HepG2 (cell line): ENCODE data around the gene MB21D2. TPM values are rescaled to one million over a fixed set of nuclear protein-coding genes. Genes with fewer than 3 reads are reported as not detected.
A peak's percentile ranks its signal among the peaks of the same experiment; 100 is the strongest.

Experiments used
- CBX2 ChIP-seq, 2 experiments: fragments of 200-600 bp in 1 of 2; sonication (generic); formaldehyde crosslinking in 1 of 2; IDR thresholded peaks; 2 replicates each; pipeline versions ENCODE4 v1.7.0 to v1.8.1; 2018 to 2022; ENCODE audit warnings: low read depth in 2 of 2, low read length in 1 of 2, mild to moderate bottlenecking in 1 of 2, missing genetic modification reagents in 1 of 2
- CHD4 ChIP-seq: fragments of 200-600 bp; sonication (generic); IDR thresholded peaks from 2 replicates; pipeline ENCODE4 v1.7.0; 2017; ENCODE audit warnings: mild to moderate bottlenecking, low read length, borderline replicate concordance
- CTCF ChIP-seq: sonication (generic); formaldehyde crosslinking; IDR thresholded peaks from 2 replicates; pipeline ENCODE4 v1.5.0; 2020; ENCODE audit warnings: mild to moderate bottlenecking, missing genetic modification reagents, moderate library complexity
- DZIP1 ChIP-seq: sonication (generic); formaldehyde crosslinking; IDR thresholded peaks from 2 replicates; pipeline ENCODE4 v1.5.0; 2020; ENCODE audit warnings: mild to moderate bottlenecking, missing genetic modification reagents
- HMG20A ChIP-seq: IDR thresholded peaks from 2 replicates; pipeline ENCODE4 v1.6.1; 2016; ENCODE audit warnings: borderline replicate concordance
- HOXA3 ChIP-seq: sonication (generic); formaldehyde crosslinking; IDR thresholded peaks from 2 replicates; pipeline ENCODE4 v1.5.0; 2020; ENCODE audit warnings: missing genetic modification reagents
- KDM2A ChIP-seq: sonication (generic); formaldehyde crosslinking; IDR thresholded peaks from 2 replicates; pipeline ENCODE4 v1.4.0; 2020; ENCODE audit warnings: low read depth, missing genetic modification reagents, borderline replicate concordance
- KLF13 ChIP-seq: sonication (generic); formaldehyde crosslinking; IDR thresholded peaks from 2 replicates; pipeline ENCODE4 v1.4.0; 2020; ENCODE audit warnings: mild to moderate bottlenecking, missing genetic modification reagents
- NFKBIZ ChIP-seq: IDR thresholded peaks from 2 replicates; pipeline ENCODE4 v1.6.1; 2018; ENCODE audit warnings: missing genetic modification reagents, missing compliant biosample characterization
- PCBP1 ChIP-seq: fragments of 200-400 bp; formaldehyde crosslinking; IDR thresholded peaks from 2 replicates; pipeline ENCODE4 v1.6.1; 2017; ENCODE audit warnings: mild to moderate bottlenecking, low read depth, low read length, borderline replicate concordance
- SSRP1 ChIP-seq: IDR thresholded peaks from 2 replicates; pipeline ENCODE4 v1.6.1; 2016; ENCODE audit warnings: control low read depth
- SYNCRIP ChIP-seq: fragments of 200-400 bp; formaldehyde crosslinking; IDR thresholded peaks from 2 replicates; pipeline ENCODE4 v1.6.1; 2018; ENCODE audit warnings: mild to moderate bottlenecking, low read depth, low read length; ENCODE audit not compliant: insufficient read depth
- TBX2 ChIP-seq: sonication (generic); formaldehyde crosslinking; IDR thresholded peaks from 2 replicates; pipeline ENCODE4 v1.5.0; 2020; ENCODE audit warnings: missing genetic modification reagents, mild to moderate bottlenecking, borderline replicate concordance
- ZFP1 ChIP-seq: IDR thresholded peaks from 2 replicates; pipeline ENCODE4 v1.6.1; 2016
- ZNF263 ChIP-seq: sonication (generic); formaldehyde crosslinking; IDR thresholded peaks from 2 replicates; pipeline ENCODE4 v1.4.0; 2020; ENCODE audit warnings: missing genetic modification reagents
- ZNF75D ChIP-seq: sonication (generic); formaldehyde crosslinking; IDR thresholded peaks from 2 replicates; pipeline ENCODE4 v1.8.1; 2023; ENCODE audit warnings: missing genetic modification reagents, mild to moderate bottlenecking, borderline replicate concordance
- ZSCAN9 ChIP-seq: IDR thresholded peaks from 2 replicates; pipeline ENCODE4 v1.6.1; 2016; ENCODE audit warnings: borderline replicate concordance
- polyA plus RNA-seq, 8 experiments: library from polyadenylated mRNA; depleted of rRNA in 3 of 8; stranded (reverse) in 7 of 8; unstranded in 1 of 8; fragments of >200 nt; fragmentation: Illumina TruSeq in 4 of 8; extraction: Trizol in 4 of 8; gene quantifications; 2 replicates each; pipeline versions ENCODE4 v1.2.1 to v1.2.3, GENCODE V29; 2011 to 2016; ENCODE audit warnings: low read depth in 4 of 8, missing spikeins in 1 of 8, mixed read lengths in 1 of 8; ENCODE audit not compliant: insufficient read depth in 1 of 8
- total RNA-seq, 5 experiments: library from RNA; depleted of rRNA; stranded (reverse); fragments of >200 nt; fragmentation: Illumina TruSeq; extraction: Trizol; gene quantifications; 2 replicates each; pipeline ENCODE4 v1.2.3, GENCODE V29; 2016; ENCODE audit warnings: low read depth in 1 of 5
- TF ChIP-seq, protein P1 (sequence below): sonication (generic); formaldehyde crosslinking; IDR thresholded peaks from 2 replicates; pipeline ENCODE4 v1.5.1; 2020; ENCODE audit warnings: mild to moderate bottlenecking, missing genetic modification reagents, moderate library complexity
- TF ChIP-seq, protein P2 (sequence below): sonication (generic); formaldehyde crosslinking; IDR thresholded peaks from 2 replicates; pipeline ENCODE4 v1.4.0; 2020; ENCODE audit warnings: missing genetic modification reagents; ENCODE audit errors: not compliant biosample characterization
- TF ChIP-seq, protein P3 (sequence below): sonication (generic); formaldehyde crosslinking; IDR thresholded peaks from 2 replicates; pipeline ENCODE4 v1.5.1; 2020; ENCODE audit warnings: mild to moderate bottlenecking, moderate library complexity, missing genetic modification reagents

MB21D2 gene
- total and polyA plus RNA-seq, 2 of the 13 experiments (the other 11 are each of a cell fraction or from before 2014, with no cell fraction given) = 0.90 to 1.6 TPM

DNA sequence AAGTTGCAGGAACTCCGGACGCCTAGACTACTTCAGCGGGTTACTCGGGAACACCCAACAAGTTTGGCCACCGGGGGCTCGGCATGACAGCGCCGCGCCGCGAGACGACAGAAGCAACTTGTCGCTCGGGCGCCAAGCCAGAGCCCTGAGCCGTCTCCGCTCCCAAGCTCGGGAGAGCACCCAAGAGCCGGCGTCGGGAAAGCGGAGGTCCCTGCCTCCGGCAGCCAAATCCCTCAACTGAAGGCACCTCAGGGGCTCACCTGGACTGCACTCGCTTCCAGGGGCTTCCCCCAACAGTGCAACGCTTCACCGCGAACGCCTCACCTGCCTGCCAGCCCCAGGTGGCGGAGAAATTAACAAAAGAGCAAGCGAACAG lies 640 bp downstream of the MB21D2 start (continued):
- TF ChIP-seq CTCF (CRISPR knock-in tag) (peak; percentile 28; the same call in 1 of the 2 replicates), HOXA3 (CRISPR knock-in tag) (no peak), SSRP1 (no peak), CHD4 (no peak), ZSCAN9 (CRISPR knock-in tag) (0 out of 2 replicates have a peak, but pooled peaks have one; percentile 11), ZNF75D (CRISPR knock-in tag) (no peak), DZIP1 (no peak), KLF13 (CRISPR knock-in tag) (no peak), PCBP1 (no peak), TBX2 (CRISPR knock-in tag) (no peak), CBX2 (IDR thresholded peaks at IDR 0.05; ENCODE audit: low read depth, low read length) (no peak; the same call in 1 of the 2 replicates), CBX2 (CRISPR knock-in tag; IDR thresholded peaks at IDR 0.05; ENCODE audit: low read depth) (no peak), NFKBIZ (CRISPR knock-in tag) (no peak), ZFP1 (CRISPR knock-in tag) (no peak), ZNF263 (CRISPR knock-in tag) (no peak), SYNCRIP (no peak), KDM2A (no peak), HMG20A (no peak)
- TF ChIP-seq, protein P1, sequence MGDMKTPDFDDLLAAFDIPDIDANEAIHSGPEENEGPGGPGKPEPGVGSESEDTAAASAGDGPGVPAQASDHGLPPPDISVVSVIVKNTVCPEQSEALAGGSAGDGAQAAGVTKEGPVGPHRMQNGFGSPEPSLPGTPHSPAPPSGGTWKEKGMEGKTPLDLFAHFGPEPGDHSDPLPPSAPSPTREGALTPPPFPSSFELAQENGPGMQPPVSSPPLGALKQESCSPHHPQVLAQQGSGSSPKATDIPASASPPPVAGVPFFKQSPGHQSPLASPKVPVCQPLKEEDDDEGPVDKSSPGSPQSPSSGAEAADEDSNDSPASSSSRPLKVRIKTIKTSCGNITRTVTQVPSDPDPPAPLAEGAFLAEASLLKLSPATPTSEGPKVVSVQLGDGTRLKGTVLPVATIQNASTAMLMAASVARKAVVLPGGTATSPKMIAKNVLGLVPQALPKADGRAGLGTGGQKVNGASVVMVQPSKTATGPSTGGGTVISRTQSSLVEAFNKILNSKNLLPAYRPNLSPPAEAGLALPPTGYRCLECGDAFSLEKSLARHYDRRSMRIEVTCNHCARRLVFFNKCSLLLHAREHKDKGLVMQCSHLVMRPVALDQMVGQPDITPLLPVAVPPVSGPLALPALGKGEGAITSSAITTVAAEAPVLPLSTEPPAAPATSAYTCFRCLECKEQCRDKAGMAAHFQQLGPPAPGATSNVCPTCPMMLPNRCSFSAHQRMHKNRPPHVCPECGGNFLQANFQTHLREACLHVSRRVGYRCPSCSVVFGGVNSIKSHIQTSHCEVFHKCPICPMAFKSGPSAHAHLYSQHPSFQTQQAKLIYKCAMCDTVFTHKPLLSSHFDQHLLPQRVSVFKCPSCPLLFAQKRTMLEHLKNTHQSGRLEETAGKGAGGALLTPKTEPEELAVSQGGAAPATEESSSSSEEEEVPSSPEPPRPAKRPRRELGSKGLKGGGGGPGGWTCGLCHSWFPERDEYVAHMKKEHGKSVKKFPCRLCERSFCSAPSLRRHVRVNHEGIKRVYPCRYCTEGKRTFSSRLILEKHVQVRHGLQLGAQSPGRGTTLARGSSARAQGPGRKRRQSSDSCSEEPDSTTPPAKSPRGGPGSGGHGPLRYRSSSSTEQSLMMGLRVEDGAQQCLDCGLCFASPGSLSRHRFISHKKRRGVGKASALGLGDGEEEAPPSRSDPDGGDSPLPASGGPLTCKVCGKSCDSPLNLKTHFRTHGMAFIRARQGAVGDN = peak; percentile 50
- TF ChIP-seq, protein P2, sequence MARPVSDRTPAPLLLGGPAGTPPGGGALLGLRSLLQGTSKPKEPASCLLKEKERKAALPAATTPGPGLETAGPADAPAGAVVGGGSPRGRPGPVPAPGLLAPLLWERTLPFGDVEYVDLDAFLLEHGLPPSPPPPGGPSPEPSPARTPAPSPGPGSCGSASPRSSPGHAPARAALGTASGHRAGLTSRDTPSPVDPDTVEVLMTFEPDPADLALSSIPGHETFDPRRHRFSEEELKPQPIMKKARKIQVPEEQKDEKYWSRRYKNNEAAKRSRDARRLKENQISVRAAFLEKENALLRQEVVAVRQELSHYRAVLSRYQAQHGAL (CRISPR knock-in tag) = no peak
- TF ChIP-seq, protein P3, sequence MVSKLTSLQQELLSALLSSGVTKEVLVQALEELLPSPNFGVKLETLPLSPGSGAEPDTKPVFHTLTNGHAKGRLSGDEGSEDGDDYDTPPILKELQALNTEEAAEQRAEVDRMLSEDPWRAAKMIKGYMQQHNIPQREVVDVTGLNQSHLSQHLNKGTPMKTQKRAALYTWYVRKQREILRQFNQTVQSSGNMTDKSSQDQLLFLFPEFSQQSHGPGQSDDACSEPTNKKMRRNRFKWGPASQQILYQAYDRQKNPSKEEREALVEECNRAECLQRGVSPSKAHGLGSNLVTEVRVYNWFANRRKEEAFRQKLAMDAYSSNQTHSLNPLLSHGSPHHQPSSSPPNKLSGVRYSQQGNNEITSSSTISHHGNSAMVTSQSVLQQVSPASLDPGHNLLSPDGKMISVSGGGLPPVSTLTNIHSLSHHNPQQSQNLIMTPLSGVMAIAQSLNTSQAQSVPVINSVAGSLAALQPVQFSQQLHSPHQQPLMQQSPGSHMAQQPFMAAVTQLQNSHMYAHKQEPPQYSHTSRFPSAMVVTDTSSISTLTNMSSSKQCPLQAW (CRISPR knock-in tag) = no peak
